ES-I3 (cell line): Measurements from ENCODE around the gene NCR2.
"Not testable (repeated sequence)": the region's sequence is repeated elsewhere in the genome, so short reads cannot be mapped to it uniquely, and the experiment has no call there.

Experiments
- H3K36me3 ChIP-seq: 2 replicates; pipeline ENCODE4 v1.6.1; 2013; ENCODE audit warnings: mild to moderate bottlenecking, low read length, control low read depth, moderate library complexity; ENCODE audit not compliant: insufficient read depth
- H3K4me1 ChIP-seq: 2 replicates; pipeline ENCODE4 v1.6.1; 2013; ENCODE audit warnings: mild to moderate bottlenecking, control low read depth, low read length; ENCODE audit not compliant: insufficient read depth
- H3K9ac ChIP-seq: 2 replicates; pipeline ENCODE4 v1.6.1; 2013; ENCODE audit warnings: low read depth, mild to moderate bottlenecking, low read length, moderate library complexity
- H3K9me3 ChIP-seq: 2 replicates; pipeline ENCODE4 v1.6.1; 2013; ENCODE audit warnings: mild to moderate bottlenecking, low read length, moderate library complexity; ENCODE audit not compliant: control insufficient read depth, insufficient read depth

NCR2 gene, protein sequence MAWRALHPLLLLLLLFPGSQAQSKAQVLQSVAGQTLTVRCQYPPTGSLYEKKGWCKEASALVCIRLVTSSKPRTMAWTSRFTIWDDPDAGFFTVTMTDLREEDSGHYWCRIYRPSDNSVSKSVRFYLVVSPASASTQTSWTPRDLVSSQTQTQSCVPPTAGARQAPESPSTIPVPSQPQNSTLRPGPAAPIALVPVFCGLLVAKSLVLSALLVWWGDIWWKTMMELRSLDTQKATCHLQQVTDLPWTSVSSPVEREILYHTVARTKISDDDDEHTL

DNA sequence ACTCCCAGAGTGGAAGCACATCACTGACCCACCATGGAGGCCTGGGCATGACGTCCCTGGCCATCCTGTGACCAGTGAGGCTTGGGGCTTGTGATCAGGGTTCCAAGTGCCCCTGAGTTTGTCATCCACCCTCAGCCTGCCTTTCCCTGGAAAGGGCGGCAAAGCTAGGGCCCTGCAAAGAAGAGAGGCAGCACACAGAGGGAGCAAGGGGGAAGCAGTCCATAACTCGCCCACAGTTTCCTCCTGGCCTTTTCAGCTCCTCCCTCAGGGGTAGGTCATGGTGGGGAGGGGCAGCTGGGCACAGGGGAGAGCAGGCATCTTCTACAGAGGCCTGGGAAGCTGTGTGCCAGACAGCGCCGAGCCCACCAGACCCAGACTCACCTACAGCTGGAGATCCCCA, at the start of gene NCR2:
TSS of gene NCR2 (plus strand) at position 313 of the 400 bp plus-strand sequence. CDS start 269 bp downstream, outside the sequence.
- Histone ChIP-seq H3K4me1 (no peaks in the 10 kb centered on the region), H3K9me3 (no peaks in the 10 kb centered on the region), H3K36me3 (no peaks in the 10 kb centered on the region), H3K9ac (no peak within 1 kb of the TSS)

DNA sequence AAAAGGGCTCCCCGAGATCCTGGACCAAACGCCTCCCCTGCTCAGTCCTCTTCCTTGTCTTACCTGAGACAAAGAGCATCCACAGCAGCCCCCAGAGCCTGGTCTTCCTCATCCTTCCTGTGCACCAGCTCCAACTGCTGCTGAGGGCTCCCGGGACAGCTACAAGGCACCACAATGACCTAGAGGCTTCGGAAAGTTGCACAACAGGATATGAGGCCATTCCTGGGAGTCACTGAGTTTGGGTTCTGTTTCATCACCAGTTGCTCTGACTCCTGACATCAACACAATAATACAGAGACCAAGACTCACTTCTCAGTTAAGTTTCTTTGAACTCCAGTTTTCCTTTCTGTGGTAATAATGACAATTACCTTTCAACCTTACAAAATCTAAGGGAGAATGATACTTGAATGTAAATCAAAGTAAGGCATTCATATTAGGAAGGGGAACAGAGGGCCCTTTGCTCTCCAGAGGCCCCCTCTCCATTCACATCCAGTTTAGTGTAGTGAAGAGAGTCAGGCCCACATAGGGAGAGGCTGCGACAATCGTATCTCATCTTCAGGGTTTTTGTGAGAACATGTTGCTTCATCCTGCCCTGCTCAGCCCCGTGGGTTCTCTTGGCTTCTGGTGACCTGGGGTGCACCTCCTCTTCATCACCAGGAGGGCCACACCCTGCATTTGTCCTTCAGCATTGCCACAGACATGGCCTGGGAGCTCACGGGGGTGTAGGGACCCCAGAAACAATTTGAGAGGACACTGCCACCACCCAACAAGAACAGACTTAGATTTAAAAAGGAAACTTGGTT, 48.7 kb upstream of the NCR2 start, which contains the start of gene TREM1:
TSS of gene TREM1 (minus strand) at position 139 of the 803 bp plus-strand sequence. CDS start at position 112, 27 bp downstream.
- Histone ChIP-seq H3K4me1 (peaks cover 5% of the 10 kb centered on the region; the same call in 1 of the 2 replicates), H3K36me3 (no peaks in the 10 kb centered on the region), H3K9ac (no peak within 1 kb of the TSS), H3K9me3 (no peaks in the 10 kb centered on the region)

DNA sequence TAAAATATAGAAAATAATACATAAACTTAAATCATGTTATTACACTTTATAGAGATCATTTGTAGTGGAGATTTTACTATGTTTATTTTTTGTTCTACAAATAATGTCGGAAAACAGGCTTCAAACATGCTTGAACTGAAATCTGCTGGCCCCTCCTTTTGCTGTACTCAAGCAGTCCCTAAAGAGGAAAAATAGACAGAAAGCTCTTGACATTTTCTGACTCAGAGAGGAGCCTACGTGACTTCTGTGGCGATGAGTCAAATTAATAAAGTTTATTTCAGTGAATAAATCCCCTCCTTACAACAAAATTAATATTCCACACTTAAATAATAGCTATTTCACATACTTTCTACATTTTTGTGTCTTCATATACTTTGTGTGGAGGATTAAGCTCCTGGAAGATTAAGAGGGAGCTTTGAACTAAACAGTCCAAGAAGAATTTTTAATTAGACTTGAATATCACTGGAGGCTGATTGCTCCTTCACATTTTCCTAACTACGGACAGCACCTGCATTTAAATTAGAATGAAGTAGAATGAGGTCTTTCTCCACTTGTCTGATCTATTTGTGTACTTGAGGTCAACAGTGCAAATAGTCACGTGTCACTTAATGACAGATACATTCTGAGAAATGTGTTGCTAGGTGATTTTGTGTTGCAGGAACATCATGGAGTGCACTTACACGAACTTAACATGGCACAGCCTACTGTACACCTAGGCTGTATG, 47.2 kb upstream of the NCR2 start:
- no peak overlapping the region for H3K9ac ChIP-seq
- peaks cover 5% of the 10 kb centered on the region; the same call in 1 of the 2 replicates for H3K4me1 ChIP-seq
- H3K36me3 ChIP-seq, result no peaks in the 10 kb centered on the region
- no peaks in the 10 kb centered on the region for H3K9me3 ChIP-seq

DNA sequence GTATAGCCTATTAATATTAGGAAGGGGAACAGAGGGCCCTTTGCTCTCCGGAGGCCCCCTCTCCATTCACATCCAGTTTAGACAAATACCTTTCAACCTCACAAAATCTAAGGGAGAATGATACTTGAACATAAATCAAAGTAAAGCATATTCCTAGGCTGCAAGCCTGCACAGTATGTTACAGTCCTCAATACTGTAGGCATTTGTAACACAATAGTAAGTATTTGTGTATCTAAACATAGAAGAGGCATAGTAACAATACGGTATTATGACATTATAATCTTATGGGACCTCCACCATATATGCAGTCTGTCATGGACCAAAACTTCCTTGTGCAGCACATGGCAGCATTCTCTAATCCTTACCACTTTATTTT, 46.7 kb upstream of the NCR2 start:
- H3K9ac ChIP-seq, result no peak overlapping the region
- no peaks in the 10 kb centered on the region for H3K9me3 ChIP-seq
- peaks cover 5% of the 10 kb centered on the region; the same call in 1 of the 2 replicates for H3K4me1 ChIP-seq
- H3K36me3 ChIP-seq, result no peaks in the 10 kb centered on the region

DNA sequence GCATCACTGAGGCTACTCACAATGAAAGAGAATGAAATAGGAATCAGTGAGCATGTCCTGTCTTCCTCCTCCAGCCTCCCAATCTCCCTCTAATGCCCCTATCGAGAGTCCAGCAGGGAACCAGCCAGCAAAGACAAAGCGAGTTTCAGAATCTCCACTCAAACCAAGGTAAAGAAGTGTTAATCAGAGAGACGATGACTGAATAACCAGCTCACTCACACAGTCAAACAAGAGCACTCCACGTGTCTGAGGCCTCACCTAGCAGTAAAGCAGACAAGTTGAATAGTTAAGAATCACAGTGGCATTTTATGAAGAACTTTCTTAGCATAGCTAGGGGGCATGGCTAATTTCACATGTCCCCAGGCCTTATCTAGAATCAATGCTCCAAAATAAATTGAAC, 45.6 kb upstream of the NCR2 start:
- no peaks in the 10 kb centered on the region for H3K9me3 ChIP-seq
- no peak overlapping the region for H3K9ac ChIP-seq
- H3K36me3 ChIP-seq, result no peaks in the 10 kb centered on the region
- peaks cover 5% of the 10 kb centered on the region; the same call in 1 of the 2 replicates for H3K4me1 ChIP-seq

- Histone ChIP-seq H3K4me1 (peaks cover 5% of the 10 kb centered on the region; the same call in 1 of the 2 replicates), H3K9ac (no peak overlapping the region), H3K9me3 (no peaks in the 10 kb centered on the region), H3K36me3 (no peaks in the 10 kb centered on the region)
These were observed 43.7 kb upstream of the NCR2 start for GRCh38 chr6:41291717-41292116.

- H3K4me1 ChIP-seq, result peaks cover 5% of the 10 kb centered on the region; the same call in 1 of the 2 replicates
- no peak overlapping the region for H3K9ac ChIP-seq
- H3K9me3 ChIP-seq, result no peaks in the 10 kb centered on the region
- H3K36me3 ChIP-seq, result no peaks in the 10 kb centered on the region
These were observed 41.1 kb upstream of the NCR2 start for GRCh38 chr6:41294214-41294872.

DNA sequence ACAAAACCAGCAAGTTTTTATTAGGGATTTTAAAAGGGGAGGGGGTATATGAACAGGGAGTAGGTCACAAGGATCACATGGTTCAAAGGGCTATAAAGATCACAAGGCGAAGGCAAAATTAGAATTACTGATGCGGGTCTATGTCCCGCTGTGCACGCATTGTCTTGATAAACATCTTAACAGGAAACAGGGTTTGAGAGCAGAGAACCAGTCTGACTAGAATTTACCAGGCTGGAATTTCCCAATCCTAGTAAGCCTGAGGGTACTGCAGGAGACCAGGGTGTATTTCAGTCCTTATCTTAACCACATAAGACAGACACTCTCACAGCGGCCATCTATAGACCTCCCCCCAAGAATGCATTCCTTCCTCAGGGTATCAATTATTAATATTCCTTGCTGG, 38.2 kb upstream of the NCR2 start:
- H3K9ac ChIP-seq, H3K4me1 ChIP-seq, H3K9me3 ChIP-seq, H3K36me3 ChIP-seq: not testable (repeated sequence)

GRCh38 chr6:41298785-41299502, 36.5 kb upstream of the NCR2 start:
- no peaks in the 10 kb centered on the region for H3K36me3 ChIP-seq
- H3K9me3 ChIP-seq, result no peaks in the 10 kb centered on the region
- no peak overlapping the region for H3K9ac ChIP-seq
- no peaks in the 10 kb centered on the region for H3K4me1 ChIP-seq

DNA sequence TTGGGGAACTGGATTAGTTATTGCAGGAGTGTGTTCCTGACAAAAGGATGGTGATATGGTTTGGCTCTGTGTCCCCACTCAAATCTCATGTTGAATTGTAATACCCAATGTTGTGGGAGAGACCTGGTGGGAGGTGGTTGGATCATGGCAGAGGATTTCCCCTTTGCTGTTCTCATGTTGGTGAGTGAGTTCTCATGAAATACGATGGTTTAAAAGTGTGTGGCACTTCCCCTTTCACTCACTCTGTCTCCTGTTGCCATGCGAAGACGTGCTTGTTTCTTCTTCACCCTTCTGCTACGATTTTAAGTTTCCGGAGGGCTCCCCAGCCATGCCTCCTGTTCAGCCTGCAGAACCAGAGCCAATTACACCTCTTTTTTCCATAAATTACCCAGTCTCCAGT, 32.8 kb upstream of the NCR2 start:
- Histone ChIP-seq H3K9me3 (no peaks in the 10 kb centered on the region), H3K36me3 (no peaks in the 10 kb centered on the region), H3K4me1 (no peaks in the 10 kb centered on the region), H3K9ac (no peak overlapping the region)

GRCh38 chr6:41306187-41306854, 29.1 kb upstream of the NCR2 start:
- H3K36me3 ChIP-seq, result no peaks in the 10 kb centered on the region

DNA sequence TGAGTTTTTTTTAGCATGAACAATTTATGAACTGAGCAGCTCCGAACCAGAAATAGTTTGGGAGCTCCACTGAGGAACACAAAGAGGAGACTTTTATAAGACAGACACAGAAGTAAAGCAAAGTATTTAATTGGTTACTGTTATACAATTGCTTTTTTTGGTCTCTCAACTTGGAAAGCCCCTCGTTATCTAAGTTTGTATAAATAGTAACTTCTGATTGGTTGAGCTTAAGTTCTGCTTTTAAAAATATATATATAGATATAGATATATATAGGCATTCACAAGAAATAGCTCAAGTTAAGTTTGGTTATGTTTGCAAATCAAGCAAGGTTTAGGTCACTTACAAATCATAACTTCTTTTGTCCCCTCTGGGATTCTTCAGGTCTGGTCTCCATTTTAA, 20.2 kb upstream of the NCR2 start:
- Histone ChIP-seq H3K9ac (no peak overlapping the region), H3K4me1 (no peaks in the 10 kb centered on the region), H3K36me3 (no peaks in the 10 kb centered on the region), H3K9me3 (no peaks in the 10 kb centered on the region)

More at GRCh38 chr6:41306187-41306854, 29.1 kb upstream of the NCR2 start:
- H3K9me3 ChIP-seq, result no peaks in the 10 kb centered on the region
- no peak overlapping the region for H3K9ac ChIP-seq
- no peaks in the 10 kb centered on the region for H3K4me1 ChIP-seq

DNA sequence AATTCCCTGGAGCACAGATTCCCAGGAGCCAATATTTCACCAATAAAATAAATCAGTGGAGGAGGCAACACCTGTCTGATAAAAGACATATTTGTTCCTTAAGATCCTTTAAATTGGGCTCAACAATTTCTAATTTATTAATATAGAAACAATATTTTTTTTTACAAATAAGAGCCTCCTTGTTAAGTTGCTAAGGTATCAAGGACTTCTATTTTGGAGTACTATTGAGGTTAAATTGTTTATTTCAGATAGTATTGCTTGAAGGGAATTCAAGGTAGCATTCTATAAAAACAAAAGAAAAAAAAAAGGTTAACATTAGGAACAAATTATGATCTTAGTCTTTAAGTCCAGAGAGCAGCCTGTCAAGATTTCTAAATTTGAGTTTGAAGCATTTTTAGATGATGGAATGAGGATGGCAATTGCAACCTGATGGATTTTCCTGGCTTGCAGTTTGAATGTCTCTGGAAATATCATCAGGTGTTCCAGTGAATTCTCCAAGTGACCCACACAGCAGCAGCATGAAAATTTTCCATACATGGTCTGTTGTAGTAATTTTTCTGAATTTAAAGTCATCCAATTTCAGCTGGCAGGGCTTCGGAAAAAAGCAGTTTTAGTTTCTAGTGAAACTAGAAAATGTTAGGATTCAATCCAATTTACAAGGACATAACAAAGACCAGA, 19.3 kb upstream of the NCR2 start:
- H3K9me3 ChIP-seq, result no peaks in the 10 kb centered on the region
- H3K36me3 ChIP-seq, result no peaks in the 10 kb centered on the region
- H3K4me1 ChIP-seq, result no peaks in the 10 kb centered on the region
- H3K9ac ChIP-seq, result no peak overlapping the region
